ENCODE results near the gene PRKG1. TPM values are rescaled to one million over a fixed set of nuclear protein-coding genes. Genes with fewer than 3 reads are reported as not detected.
A peak's percentile ranks its signal among the peaks of the same experiment; 100 is the strongest.

PRKG1 gene
- total RNA-seq, 2 donors from 2014 or later: 31.5 to 34.7 TPM

GRCh38 chr10:51289519-51289918 lies 215.2 kb downstream of the PRKG1 start:
- no peak for DNase-seq
- intact Hi-C loops (cut with DNase I): no loop called here
- ATAC-seq: no peak

- no peak for ATAC-seq
- intact Hi-C loops (cut with DNase I): no loop called here
- no peak for DNase-seq
These were observed 217.7 kb downstream of the PRKG1 start for GRCh38 chr10:51291961-51292360.

GRCh38 chr10:51297438-51297837 lies 223.2 kb downstream of the PRKG1 start:
- ATAC-seq (no peak), DNase-seq (no peak)
- intact Hi-C loops (cut with DNase I): no loop called here

- intact Hi-C loops (cut with DNase I): no loop called here
These were observed 226.5 kb downstream of the PRKG1 start for GRCh38 chr10:51300617-51301304.

GRCh38 chr10:51301644-51302043 lies 227.4 kb downstream of the PRKG1 start:
- intact Hi-C loops (cut with DNase I): no loop called here
- ATAC-seq (peak; percentile 33 to 83), DNase-seq (no peak)

More at GRCh38 chr10:51300617-51301304, 226.5 kb downstream of the PRKG1 start:
- ATAC-seq: peak; percentile 64 to 70
- no peak for DNase-seq

GRCh38 chr10:51302316-51302715 lies 228.0 kb downstream of the PRKG1 start:
- DNase-seq: no peak
- intact Hi-C loops (cut with DNase I): no loop called here

GRCh38 chr10:51308116-51308515 lies 233.8 kb downstream of the PRKG1 start:
- no peak for DNase-seq
- ATAC-seq: no peak
- intact Hi-C loops (cut with DNase I): no loop called here

More at GRCh38 chr10:51302316-51302715, 228.0 kb downstream of the PRKG1 start:
- ATAC-seq: peak; percentile 39 to 77

- intact Hi-C loops (cut with DNase I): no loop called here
- ATAC-seq: no peak
- DNase-seq: no peak
These were observed 236.9 kb downstream of the PRKG1 start for GRCh38 chr10:51311228-51311627.

- DNase-seq: no peak
- no peak for ATAC-seq
- intact Hi-C loops (cut with DNase I): no loop called here
These were observed 238.5 kb downstream of the PRKG1 start for GRCh38 chr10:51312817-51313216.

GRCh38 chr10:51313251-51313650 lies 239.0 kb downstream of the PRKG1 start:
- ATAC-seq (no peak), DNase-seq (no peak)
- intact Hi-C loops (cut with DNase I): no loop called here

GRCh38 chr10:51313773-51314478 lies 239.6 kb downstream of the PRKG1 start:
- ATAC-seq (no peak), DNase-seq (no peak)
- intact Hi-C loops (cut with DNase I): no loop called here

GRCh38 chr10:51314481-51314880 lies 240.2 kb downstream of the PRKG1 start:
- no peak for ATAC-seq
- DNase-seq: no peak
- intact Hi-C loops (cut with DNase I): no loop called here

- intact Hi-C loops (cut with DNase I): no loop called here
- no peak for ATAC-seq
These were observed 244.3 kb downstream of the PRKG1 start for GRCh38 chr10:51318399-51319172.

GRCh38 chr10:51319173-51319435 lies 244.8 kb downstream of the PRKG1 start:
- intact Hi-C loops (cut with DNase I): no loop called here
- DNase-seq: no peak
- no peak for ATAC-seq

More at GRCh38 chr10:51318399-51319172, 244.3 kb downstream of the PRKG1 start:
- no peak for DNase-seq

- no peak for DNase-seq
- no peak for ATAC-seq
- intact Hi-C loops (cut with DNase I): no loop called here
These were observed 247.0 kb downstream of the PRKG1 start for GRCh38 chr10:51321300-51321699.

- intact Hi-C loops (cut with DNase I): no loop called here
- ATAC-seq: no peak
- DNase-seq: no peak
These were observed 247.7 kb downstream of the PRKG1 start for GRCh38 chr10:51321980-51322379.

GRCh38 chr10:51325649-51326048 lies 251.4 kb downstream of the PRKG1 start:
- intact Hi-C loops (cut with DNase I): no loop called here
- ATAC-seq (no peak), DNase-seq (no peak)

GRCh38 chr10:51326174-51326573 lies 251.9 kb downstream of the PRKG1 start:
- intact Hi-C loops (cut with DNase I): no loop called here

GRCh38 chr10:51327432-51327831 lies 253.1 kb downstream of the PRKG1 start:
- DNase-seq (no peak), ATAC-seq (no peak)
- intact Hi-C loops (cut with DNase I): no loop called here

More at GRCh38 chr10:51326174-51326573, 251.9 kb downstream of the PRKG1 start:
- no peak for ATAC-seq
- DNase-seq: no peak

GRCh38 chr10:51340366-51340765 lies 266.1 kb downstream of the PRKG1 start:
- intact Hi-C loops (cut with DNase I): no loop called here
- no peak for DNase-seq
- no peak for ATAC-seq

All from left cardiac atrium (tissue), 4 donors.